B cell (primary cell): Measurements from ENCODE around the gene KIAA0753. TPM values are rescaled to one million over a fixed set of nuclear protein-coding genes. Genes with fewer than 3 reads are reported as not detected.

Source experiments
- ATAC-seq: fragments of 200-7000 bp; cut with Tn5 transposase; one replicate; pipeline ENCODE4 v1.10.0; 2021; ENCODE audit warnings: low read depth, mild to moderate bottlenecking, moderate number of reproducible peaks, moderate library complexity
- CTCF ChIA-PET: fragments of 350-600 bp; sonication (Branson Sonifier 250); formaldehyde crosslinking; loops from one replicate; lab custom pipeline; 2021; ENCODE audit warnings: antibody characterized with exemption, inconsistent platforms; lab: Charles Lee
- POLR2A ChIA-PET: fragments of 350-600 bp; sonication (Branson Sonifier 250); formaldehyde crosslinking; loops from one replicate; lab custom pipeline; 2021; ENCODE audit warnings: antibody characterized with exemption; lab: Charles Lee
- DNase-seq: peaks from one replicate; pipeline ENCODE4 v3.0.0; 2013
- H2AFZ ChIP-seq: 2 replicates; pipeline ENCODE4 v1.6.1; 2012; ENCODE audit warnings: mild to moderate bottlenecking, low read depth, low read length; ENCODE audit not compliant: insufficient read depth, poor library complexity, severe bottlenecking
- H3K27ac ChIP-seq, 2 donors: 1 replicate in 1 of 2; 2 replicates in 1 of 2; pipeline ENCODE4 v1.5.1; 2012 to 2013; ENCODE audit warnings: low read length in 2 of 2, mild to moderate bottlenecking in 2 of 2, moderate library complexity in 1 of 2
- H3K27me3 ChIP-seq, 4 experiments: fragments of 200-600 bp in 1 of 4; sonication (generic) in 1 of 4; replicated peaks in 1 of 4; 1 replicate in 2 of 4; 2 replicates in 2 of 4; pipeline versions ENCODE4 v1.6.1 to v1.7.0; 2013 to 2016; ENCODE audit warnings: low read length in 3 of 4, mild to moderate bottlenecking in 2 of 4, mixed read lengths in 1 of 4, moderate library complexity in 1 of 4; ENCODE audit not compliant: insufficient read depth in 4 of 4, control insufficient read depth in 3 of 4; ENCODE audit errors: control extremely low read depth in 1 of 4
- H3K36me3 ChIP-seq, 2 experiments: replicated peaks in 1 of 2; 1 replicate in 1 of 2; 2 replicates in 1 of 2; pipeline versions ENCODE4 v1.6.1 to v1.7.1; 2013; ENCODE audit warnings: low read length in 1 of 2; ENCODE audit not compliant: insufficient read depth in 2 of 2, control insufficient read depth in 1 of 2; ENCODE audit errors: control extremely low read depth in 1 of 2, extremely low read depth in 1 of 2
- H3K4me1 ChIP-seq, 2 donors: fragments of 200-600 bp in 1 of 2; sonication (generic) in 1 of 2; 1 replicate in 1 of 2; 2 replicates in 1 of 2; pipeline versions ENCODE4 v1.5.1 to v1.6.1; 2013 to 2017; ENCODE audit warnings: low read length in 2 of 2; ENCODE audit not compliant: control insufficient read depth in 2 of 2, insufficient read depth in 2 of 2
- H3K4me2 ChIP-seq: replicated peaks from 2 replicates; pipeline ENCODE3; 2012; ENCODE audit warnings: mild to moderate bottlenecking, low read depth, low read length; ENCODE audit not compliant: poor library complexity, severe bottlenecking
- H3K4me3 ChIP-seq, 5 experiments: fragments of 200-600 bp in 1 of 5; sonication (generic) in 1 of 5; 1 replicate in 3 of 5; 2 replicates in 2 of 5; pipeline versions ENCODE4 v1.5.1 to v1.7.0; 2011 to 2016; ENCODE audit warnings: low read length in 4 of 5, mild to moderate bottlenecking in 4 of 5, low read depth in 2 of 5, control low read depth in 1 of 5, moderate library complexity in 1 of 5; ENCODE audit not compliant: insufficient read depth in 1 of 5; ENCODE audit errors: control extremely low read depth in 1 of 5, extremely low read depth in 1 of 5
- H3K79me2 ChIP-seq: fragments of 200-600 bp; sonication (generic); one replicate; pipeline ENCODE4 v1.6.0; 2016; ENCODE audit warnings: low read length; ENCODE audit not compliant: control insufficient read depth, insufficient read depth
- H3K9ac ChIP-seq: fragments of 200-600 bp; sonication (generic); 2 replicates; pipeline ENCODE4 v1.6.1; 2017; ENCODE audit warnings: mild to moderate bottlenecking, low read length, moderate library complexity
- H3K9me3 ChIP-seq, 3 donors: one replicate each; pipeline versions ENCODE4 v1.6.1 to v1.7.1; 2013; ENCODE audit warnings: low read length in 2 of 3; ENCODE audit not compliant: control insufficient read depth in 2 of 3, insufficient read depth in 1 of 3; ENCODE audit errors: control extremely low read depth in 1 of 3
- H4K20me1 ChIP-seq: 2 replicates; pipeline ENCODE4 v1.6.0; 2012; ENCODE audit warnings: mild to moderate bottlenecking, low read length; ENCODE audit not compliant: insufficient read depth, control insufficient read depth, poor library complexity, severe bottlenecking
- H3K27ac Mint-ChIP-seq: one replicate; pipeline ENCODE4 v1.8.0; 2021; ENCODE audit warnings: mixed read lengths
- H3K27me3 Mint-ChIP-seq: one replicate; pipeline ENCODE4 v1.8.0; 2021; ENCODE audit warnings: mixed read lengths
- H3K4me1 Mint-ChIP-seq: one replicate; pipeline ENCODE4 v1.8.0; 2021; ENCODE audit warnings: mixed read lengths
- H3K4me3 Mint-ChIP-seq: one replicate; pipeline ENCODE4 v1.8.0; 2021; ENCODE audit warnings: mixed read lengths
- H3K9me3 Mint-ChIP-seq: one replicate; pipeline ENCODE4 v1.8.0; 2022; ENCODE audit warnings: mixed read lengths; ENCODE audit not compliant: insufficient read depth
- CTCF ChIP-seq: fragments of 200-600 bp; IDR thresholded peaks from one replicate; pipeline ENCODE4 v1.8.0; 2022; ENCODE audit warnings: antibody characterized with exemption, mild to moderate bottlenecking
- EZH2 ChIP-seq: IDR thresholded peaks from 2 replicates; pipeline ENCODE4 v1.6.1; 2012; ENCODE audit warnings: borderline replicate concordance, low read depth, mild to moderate bottlenecking, moderate library complexity, low read length; ENCODE audit not compliant: insufficient read depth, poor library complexity, severe bottlenecking
- WGBS: methylation state at CpG from one replicate; pipeline ENCODE4 v1.1.5; 2013; ENCODE audit warnings: missing lambda C conversion rate; ENCODE audit not compliant: insufficient coverage; 5-methylcytosine and 5-hydroxymethylcytosine counted together
- intact Hi-C: fragments of 100-400 bp; cut with micrococcal nuclease; formaldehyde crosslinking; loops from one replicate; pipeline ENCODE4 v1.10.0; 2022
- polyA plus RNA-seq: library from polyadenylated mRNA; depleted of rRNA; stranded (reverse); fragments of >200 nt; gene quantifications from 2 replicates; pipeline ENCODE4 v1.2.3, GENCODE V29; 2012
- total RNA-seq, 2 donors: library from RNA; stranded (reverse); fragments of 120-200 nt in 1 of 2; gene quantifications; 1 replicate in 1 of 2; 2 replicates in 1 of 2; pipeline versions ENCODE4 v1.2.3 to v1.2.4, GENCODE V29; 2013 to 2022

KIAA0753 gene
- total and polyA plus RNA-seq, 2 donors (not counting 1 experiment from before 2014, with no cell fraction given) = 6.3 to 29.1 TPM

- H3K27ac Mint-ChIP-seq = no peak overlapping the region
- ATAC-seq = no peak
- WGBS = 97% methylated on average over 8 of the region's 8 CpGs
Measured at GRCh38 chr17:6572972-6573370, 67.5 kb downstream of the KIAA0753 start.

GRCh38 chr17:6571452-6571781, 69.1 kb downstream of the KIAA0753 start:
- Histone ChIP-seq H3K4me3 (no peak overlapping the region), H3K9ac (no peak overlapping the region), H2AFZ (no peak overlapping the region), H3K36me3 (no peaks in the 10 kb centered on the region), H3K4me1 (peaks cover 21% of the 10 kb centered on the region in 2 donors), H3K27ac (no peak overlapping the region), H3K79me2 (no peaks in the 10 kb centered on the region), H3K9me3 (no peaks in the 10 kb centered on the region), H4K20me1 (no peaks in the 10 kb centered on the region), H3K4me2 (no peak overlapping the region), H3K27me3 (no peaks in the 10 kb centered on the region)
- TF ChIP-seq EZH2 = no peak
- no peak for TF ChIP-seq CTCF
- Mint-ChIP-seq H3K4me1 (peaks cover 25% of the 10 kb centered on the region), H3K27ac (no peak overlapping the region), H3K4me3 (no peak overlapping the region), H3K9me3 (no peaks in the 10 kb centered on the region), H3K27me3 (no peaks in the 10 kb centered on the region)
- CTCF ChIA-PET = no interaction called here
- 100% methylated on average over 1 of the region's 7 CpGs for WGBS
- POLR2A ChIA-PET = no interaction called here
- DNase-seq (no peak), ATAC-seq (no peak)
- intact Hi-C loops = no loop called here

More at GRCh38 chr17:6572972-6573370, 67.5 kb downstream of the KIAA0753 start:
- H4K20me1 ChIP-seq = no peaks in the 10 kb centered on the region
- H3K4me1 ChIP-seq = peaks cover 23 to 24% of the 10 kb centered on the region in 2 donors
- no peaks in the 10 kb centered on the region for H3K27me3 Mint-ChIP-seq
- no peak overlapping the region for H3K4me3 ChIP-seq
- peaks cover 32% of the 10 kb centered on the region for H3K4me1 Mint-ChIP-seq
- H3K9me3 Mint-ChIP-seq = no peaks in the 10 kb centered on the region
- peaks cover 0 to 2% of the 10 kb centered on the region in 2 experiments for H3K36me3 ChIP-seq
- no peaks in the 10 kb centered on the region for H3K9me3 ChIP-seq
- no peaks in the 10 kb centered on the region for H3K79me2 ChIP-seq
- no peak overlapping the region for H3K4me3 Mint-ChIP-seq
- H2AFZ ChIP-seq = no peak overlapping the region
- H3K4me2 ChIP-seq = no peak overlapping the region
- no peak for DNase-seq
- TF ChIP-seq EZH2 (no peak), CTCF (no peak)
- intact Hi-C loops = no loop called here
- H3K27ac ChIP-seq = no peak overlapping the region
- ChIA-PET CTCF (no interaction called here), POLR2A (no interaction called here)
- no peak overlapping the region for H3K9ac ChIP-seq
- H3K27me3 ChIP-seq = no peaks in the 10 kb centered on the region
